Omental fat pad (tissue), 4 donors: ENCODE data around the gene ME3. TPM values are rescaled to one million over a fixed set of nuclear protein-coding genes. Genes with fewer than 3 reads are reported as not detected.
A peak's percentile ranks its signal among the peaks of the same experiment; 100 is the strongest.

Source experiments
- ATAC-seq: fragments of 150-250 bp; one replicate; pipeline ENCODE4 v1.9.1; 2016; ENCODE audit warnings: mild to moderate bottlenecking, moderate library complexity; ENCODE audit not compliant: low FRiP score
- DNase-seq: peaks from one replicate; pipeline ENCODE4 v3.0.0-alpha.2; 2019; ENCODE audit warnings: low spot score
- total RNA-seq, 4 donors: library from RNA; depleted of rRNA; stranded (reverse); fragments of >200 nt; gene quantifications; one replicate each; pipeline ENCODE4 v1.1.0, GENCODE V29; 2016
- TF ChIP-seq, protein P1 (sequence below), 3 donors: fragments of 450-650 bp; IDR thresholded peaks; one replicate each; pipeline ENCODE4 v1.5.1; 2016 to 2017; ENCODE audit warnings: antibody characterized with exemption in 3 of 3, mild to moderate bottlenecking in 3 of 3, moderate library complexity in 2 of 3

The ME3 gene
- total RNA-seq, 4 donors from 2014 or later: 28.4 to 93.0 (median 80.1) TPM

DNA sequence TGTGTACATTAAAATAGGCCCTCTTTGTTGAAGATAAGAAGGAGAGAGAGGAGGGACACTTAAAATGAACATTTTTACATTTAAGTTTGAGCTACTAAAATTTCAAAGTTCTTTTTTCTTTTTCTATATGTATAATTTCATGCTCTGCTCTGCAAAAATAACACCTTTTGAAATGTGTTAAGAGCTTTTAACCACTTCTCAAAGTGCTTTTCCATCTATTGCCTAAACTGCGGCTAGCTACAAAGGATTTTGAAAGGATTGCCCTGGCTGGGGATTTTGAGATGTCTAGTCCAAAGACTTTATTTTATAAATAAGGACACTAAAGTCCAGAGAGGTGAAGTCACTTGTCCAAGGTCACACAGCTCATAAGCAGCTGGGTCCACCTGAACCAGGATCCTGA is 159.3 kb downstream of the ME3 start:
- no peak for ATAC-seq
- no peak for DNase-seq
- TF ChIP-seq, protein P1, sequence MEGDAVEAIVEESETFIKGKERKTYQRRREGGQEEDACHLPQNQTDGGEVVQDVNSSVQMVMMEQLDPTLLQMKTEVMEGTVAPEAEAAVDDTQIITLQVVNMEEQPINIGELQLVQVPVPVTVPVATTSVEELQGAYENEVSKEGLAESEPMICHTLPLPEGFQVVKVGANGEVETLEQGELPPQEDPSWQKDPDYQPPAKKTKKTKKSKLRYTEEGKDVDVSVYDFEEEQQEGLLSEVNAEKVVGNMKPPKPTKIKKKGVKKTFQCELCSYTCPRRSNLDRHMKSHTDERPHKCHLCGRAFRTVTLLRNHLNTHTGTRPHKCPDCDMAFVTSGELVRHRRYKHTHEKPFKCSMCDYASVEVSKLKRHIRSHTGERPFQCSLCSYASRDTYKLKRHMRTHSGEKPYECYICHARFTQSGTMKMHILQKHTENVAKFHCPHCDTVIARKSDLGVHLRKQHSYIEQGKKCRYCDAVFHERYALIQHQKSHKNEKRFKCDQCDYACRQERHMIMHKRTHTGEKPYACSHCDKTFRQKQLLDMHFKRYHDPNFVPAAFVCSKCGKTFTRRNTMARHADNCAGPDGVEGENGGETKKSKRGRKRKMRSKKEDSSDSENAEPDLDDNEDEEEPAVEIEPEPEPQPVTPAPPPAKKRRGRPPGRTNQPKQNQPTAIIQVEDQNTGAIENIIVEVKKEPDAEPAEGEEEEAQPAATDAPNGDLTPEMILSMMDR (IDR thresholded peaks at IDR 0.05): no peak

DNA sequence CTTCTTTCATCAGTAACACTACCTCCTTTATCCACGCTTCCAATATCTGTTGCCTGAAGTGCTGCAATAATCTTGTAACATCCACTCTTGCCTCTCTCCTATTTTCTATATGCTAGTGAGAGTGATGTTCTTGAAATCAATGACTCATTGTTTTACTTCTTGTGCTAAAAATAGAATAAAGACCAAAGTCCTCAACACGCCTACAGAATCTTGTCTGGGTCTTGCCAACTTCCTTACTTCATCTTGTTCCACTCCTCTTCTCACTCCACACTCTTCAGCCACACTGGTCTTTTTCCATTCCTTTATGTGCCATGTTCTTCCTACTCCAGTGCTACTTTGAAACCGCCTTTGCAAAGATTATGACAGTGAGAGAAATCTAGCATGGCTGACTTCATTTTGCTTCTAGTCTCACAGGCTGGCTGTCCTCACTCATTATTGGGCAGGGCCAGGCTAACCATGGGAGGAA is 161.3 kb downstream of the ME3 start:
- ATAC-seq (peak; percentile 52), DNase-seq (no peak)
- TF ChIP-seq, protein P1 (IDR thresholded peaks at IDR 0.05): no peak

DNA sequence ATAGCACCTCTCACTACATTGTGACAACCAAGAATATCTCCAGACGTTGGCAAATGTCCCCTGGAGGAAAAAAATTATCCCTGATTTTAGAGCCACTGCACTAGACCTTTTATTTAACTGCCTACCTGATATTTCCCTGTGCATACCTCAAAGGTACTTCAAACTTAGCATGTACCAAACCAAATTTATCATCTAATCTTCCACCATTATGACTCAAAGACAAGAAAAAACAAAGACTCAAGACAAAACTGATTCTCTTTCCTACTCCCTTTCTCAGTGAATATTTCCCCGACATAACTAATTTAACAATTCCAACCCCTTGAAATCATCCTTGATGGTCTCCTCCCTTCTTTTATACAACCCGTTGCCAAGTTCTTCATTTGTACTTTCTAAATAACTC is 161.7 kb downstream of the ME3 start:
- TF ChIP-seq, protein P1 (IDR thresholded peaks at IDR 0.05): no peak
- no peak for DNase-seq
- no peak for ATAC-seq

DNA sequence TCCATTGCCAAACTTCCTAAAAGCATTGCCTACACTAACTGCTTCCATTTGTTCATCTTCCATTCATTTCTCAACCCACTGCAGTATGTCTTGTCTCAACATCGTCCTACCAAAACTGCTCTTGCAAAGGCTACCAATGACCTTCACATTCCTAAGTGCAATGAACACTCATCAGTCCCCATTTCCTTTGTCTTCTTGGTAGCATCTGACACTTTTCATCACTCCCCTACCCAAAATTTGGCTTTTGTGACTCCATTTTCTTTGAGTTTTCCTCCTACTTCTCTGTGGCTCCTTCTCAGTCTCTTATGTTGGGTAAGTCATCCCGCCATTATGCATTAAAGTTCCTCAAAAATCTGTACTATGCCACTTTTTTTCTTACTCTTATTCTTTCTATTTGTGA is 162.3 kb downstream of the ME3 start:
- ATAC-seq: no peak
- TF ChIP-seq, protein P1 (IDR thresholded peaks at IDR 0.05): no peak
- DNase-seq: no peak

DNA sequence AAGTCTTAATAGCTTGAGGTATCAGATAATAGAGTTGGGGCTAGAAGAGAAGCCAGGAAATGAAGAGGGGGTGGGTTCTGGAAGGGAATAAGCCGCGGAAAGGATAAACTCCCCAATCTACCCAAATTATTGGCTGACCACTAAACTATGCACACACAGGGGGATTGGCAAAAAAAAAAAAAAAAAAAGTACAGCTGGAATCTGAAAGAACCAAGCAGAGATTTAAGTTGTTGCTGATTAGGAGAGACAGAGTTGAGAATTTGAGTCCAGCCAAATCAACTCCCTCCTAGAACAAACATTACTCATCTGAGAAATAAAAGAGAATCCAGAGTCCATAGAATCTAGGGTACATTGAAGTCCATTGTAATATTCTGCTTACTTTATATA is 162.8 kb downstream of the ME3 start:
- ATAC-seq (no peak), DNase-seq (no peak)
- TF ChIP-seq, protein P1 (IDR thresholded peaks at IDR 0.05): no peak

DNA sequence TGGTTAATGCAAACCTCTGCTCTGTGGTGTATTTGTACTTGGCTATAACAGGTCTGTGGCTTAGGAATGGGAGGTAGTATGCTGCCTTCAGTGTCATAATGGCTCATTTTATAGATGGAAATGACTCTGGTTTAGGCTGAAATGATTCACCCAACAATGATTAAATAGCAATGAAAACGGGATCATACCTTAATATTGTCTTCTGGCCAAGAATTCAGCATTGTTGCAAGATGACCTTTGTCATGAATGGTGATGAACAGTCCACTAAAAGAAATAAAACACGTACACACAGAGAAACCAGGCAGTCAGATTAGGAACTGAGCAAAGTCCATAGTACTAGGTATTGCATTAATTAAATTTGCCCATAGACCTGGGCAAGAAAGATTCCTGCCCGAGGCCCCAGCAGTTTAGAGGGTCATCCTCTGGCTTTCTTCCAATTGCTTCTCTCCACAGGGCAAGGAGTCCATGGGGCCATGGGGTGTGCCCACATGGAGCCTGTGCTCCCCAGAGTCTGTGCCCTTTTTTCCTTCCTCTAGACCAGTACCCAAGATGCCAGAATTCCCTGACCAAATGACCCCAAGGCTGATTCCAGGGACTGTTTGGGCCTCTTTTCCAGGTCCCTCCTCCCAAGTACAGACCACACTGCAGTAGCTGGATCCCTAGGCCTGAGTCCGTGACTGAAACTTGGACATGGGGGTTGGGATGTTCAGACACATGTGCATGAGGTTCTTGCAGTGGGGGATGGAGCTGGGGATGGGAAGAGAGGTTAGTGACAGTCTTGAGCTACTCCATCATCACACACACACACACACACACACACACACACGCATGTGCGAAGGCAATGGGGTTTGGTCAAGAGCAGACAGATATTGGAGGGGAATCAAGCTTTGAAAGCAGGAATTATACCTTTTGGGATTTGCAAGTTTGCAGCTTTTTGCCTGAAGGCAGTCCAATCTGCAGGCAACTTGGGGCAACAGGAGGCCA is 163.5 kb downstream of the ME3 start:
- no peak for DNase-seq
- TF ChIP-seq, protein P1 (IDR thresholded peaks at IDR 0.05): no peak
- ATAC-seq: no peak
